ENCODE results near the gene ATP6V0A4.
"Not testable (repeated sequence)": the region's sequence is repeated elsewhere in the genome, so short reads cannot be mapped to it uniquely, and the experiment has no call there.

DNA sequence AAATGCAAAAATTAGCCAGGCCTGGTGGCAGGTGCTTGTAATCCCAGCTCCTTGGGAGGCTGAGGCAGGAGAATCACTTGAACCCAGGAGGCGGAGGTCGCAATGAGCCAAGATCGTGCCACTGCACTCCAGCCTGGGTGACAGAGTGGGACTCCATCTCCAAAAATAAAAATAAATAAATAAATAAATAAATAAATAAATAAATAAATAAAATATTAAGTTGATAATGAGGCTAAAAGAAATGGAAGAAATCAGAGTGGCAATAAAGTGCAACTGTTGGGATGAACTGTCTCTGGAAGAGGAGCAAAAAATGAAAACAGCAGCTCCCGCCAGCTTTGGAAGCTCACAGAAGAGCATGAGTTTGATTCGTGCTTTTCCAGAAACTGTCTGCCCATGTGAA, 66.3 kb downstream of the ATP6V0A4 start:
- not testable (repeated sequence) for TF ChIP-seq REST (IDR thresholded peaks at IDR 0.05; ENCODE audit: insufficient replicate concordance, low read depth); CTCF (IDR thresholded peaks at IDR 0.05; ENCODE audit: insufficient read depth, low read length)
